BJ (cell line): ENCODE measurements around the gene NAV2. TPM values are rescaled to one million over a fixed set of nuclear protein-coding genes. Genes with fewer than 3 reads are reported as not detected.

ENCODE experiments used
- CTCF ChIA-PET: fragments of 350-600 bp; formaldehyde crosslinking; extraction: SDS; loops from one replicate; lab custom pipeline; 2021; ENCODE audit warnings: antibody characterized with exemption, inconsistent platforms; lab: Yijun Ruan, JAX
- POLR2A ChIA-PET: fragments of 300-600 bp; sonication (Branson Sonifier 250); formaldehyde crosslinking; extraction: SDS; loops from one replicate; lab custom pipeline; 2021; ENCODE audit warnings: antibody characterized with exemption; lab: Charles Lee
- DNase-seq: peaks from one replicate; pipeline ENCODE4 v3.0.0-alpha.2; 2011; ENCODE audit warnings: low read depth
- H3K27me3 ChIP-seq: 2 replicates; pipeline ENCODE4 v1.6.0; 2011; ENCODE audit warnings: low read length; ENCODE audit not compliant: control insufficient read depth, insufficient read depth
- H3K36me3 ChIP-seq: 2 replicates; pipeline ENCODE4 v1.5.1; 2011; ENCODE audit warnings: low read length; ENCODE audit not compliant: control insufficient read depth, insufficient read depth
- H3K4me3 ChIP-seq: 2 replicates; pipeline ENCODE4 v1.5.1; 2011; ENCODE audit warnings: low read depth, mild to moderate bottlenecking, control low read depth, low read length
- polyA plus RNA-seq: library from polyadenylated mRNA; depleted of rRNA; stranded (reverse); fragments of >200 nt; gene quantifications from 2 replicates; pipeline ENCODE4 v1.2.3, GENCODE V29; 2011
- TF ChIP-seq, protein P1 (sequence below): IDR thresholded peaks from 2 replicates; pipeline ENCODE4 v1.5.1; 2011; ENCODE audit warnings: low read depth, mild to moderate bottlenecking, control low read depth, inconsistent platforms, low read length, moderate library complexity; ENCODE audit not compliant: insufficient read depth

Gene NAV2
- polyA plus RNA-seq, 1 experiment, result 6.1 TPM

DNA sequence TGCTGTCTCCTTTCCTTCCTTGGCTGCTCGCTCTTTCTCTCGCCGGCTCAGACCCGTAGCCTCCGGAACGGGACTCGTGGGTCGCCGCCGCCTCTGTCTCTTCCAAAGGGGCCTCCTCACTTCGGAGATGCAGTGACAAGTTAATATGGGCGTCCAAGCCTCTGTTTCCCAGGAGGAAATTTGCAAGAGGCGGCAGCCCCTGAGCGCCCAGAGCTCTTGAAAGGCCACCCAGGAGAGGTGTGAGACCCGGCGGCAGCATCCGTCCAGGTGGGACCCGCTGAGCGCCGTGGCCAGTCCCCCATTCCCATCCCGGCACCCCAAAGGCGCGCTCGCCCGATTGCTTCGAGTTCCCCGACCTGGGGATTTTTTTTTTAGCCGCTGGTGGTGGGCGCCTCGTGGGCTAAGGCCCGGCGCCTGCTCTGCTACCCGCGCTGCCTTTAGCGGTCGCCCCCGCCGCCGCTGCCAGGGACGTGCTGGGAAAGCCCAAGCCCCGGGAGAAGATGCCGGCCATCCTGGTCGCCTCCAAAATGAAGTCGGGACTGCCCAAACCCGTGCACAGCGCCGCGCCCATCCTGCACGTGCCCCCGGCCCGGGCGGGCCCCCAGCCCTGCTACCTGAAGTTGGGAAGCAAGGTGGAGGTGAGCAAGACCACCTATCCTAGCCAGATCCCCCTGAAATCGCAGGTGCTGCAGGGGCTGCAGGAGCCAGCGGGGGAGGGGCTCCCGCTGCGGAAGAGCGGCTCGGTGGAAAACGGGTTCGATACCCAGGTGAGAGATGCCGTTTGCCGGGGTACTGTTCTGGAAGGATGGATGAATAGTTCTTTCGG, 772 bp downstream of the NAV2 start:
- Histone ChIP-seq H3K36me3 (no peaks in the 10 kb centered on the region; the same call in 1 of the 2 replicates), H3K4me3 (peak overlapping the region; percentile 78), H3K27me3 (no peaks in the 10 kb centered on the region)
- CTCF ChIA-PET, result interaction anchor here (0.7 to 2.9 kb wide), 4 partner anchors 10 to 149 kb away, joined by 3 to 12 read pairs (median 7); no protein-coding TSS in a partner anchor
- POLR2A ChIA-PET, result no interaction called here
- TF ChIP-seq, protein P1, sequence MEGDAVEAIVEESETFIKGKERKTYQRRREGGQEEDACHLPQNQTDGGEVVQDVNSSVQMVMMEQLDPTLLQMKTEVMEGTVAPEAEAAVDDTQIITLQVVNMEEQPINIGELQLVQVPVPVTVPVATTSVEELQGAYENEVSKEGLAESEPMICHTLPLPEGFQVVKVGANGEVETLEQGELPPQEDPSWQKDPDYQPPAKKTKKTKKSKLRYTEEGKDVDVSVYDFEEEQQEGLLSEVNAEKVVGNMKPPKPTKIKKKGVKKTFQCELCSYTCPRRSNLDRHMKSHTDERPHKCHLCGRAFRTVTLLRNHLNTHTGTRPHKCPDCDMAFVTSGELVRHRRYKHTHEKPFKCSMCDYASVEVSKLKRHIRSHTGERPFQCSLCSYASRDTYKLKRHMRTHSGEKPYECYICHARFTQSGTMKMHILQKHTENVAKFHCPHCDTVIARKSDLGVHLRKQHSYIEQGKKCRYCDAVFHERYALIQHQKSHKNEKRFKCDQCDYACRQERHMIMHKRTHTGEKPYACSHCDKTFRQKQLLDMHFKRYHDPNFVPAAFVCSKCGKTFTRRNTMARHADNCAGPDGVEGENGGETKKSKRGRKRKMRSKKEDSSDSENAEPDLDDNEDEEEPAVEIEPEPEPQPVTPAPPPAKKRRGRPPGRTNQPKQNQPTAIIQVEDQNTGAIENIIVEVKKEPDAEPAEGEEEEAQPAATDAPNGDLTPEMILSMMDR, result no peak
- DNase-seq, result no peak

DNA sequence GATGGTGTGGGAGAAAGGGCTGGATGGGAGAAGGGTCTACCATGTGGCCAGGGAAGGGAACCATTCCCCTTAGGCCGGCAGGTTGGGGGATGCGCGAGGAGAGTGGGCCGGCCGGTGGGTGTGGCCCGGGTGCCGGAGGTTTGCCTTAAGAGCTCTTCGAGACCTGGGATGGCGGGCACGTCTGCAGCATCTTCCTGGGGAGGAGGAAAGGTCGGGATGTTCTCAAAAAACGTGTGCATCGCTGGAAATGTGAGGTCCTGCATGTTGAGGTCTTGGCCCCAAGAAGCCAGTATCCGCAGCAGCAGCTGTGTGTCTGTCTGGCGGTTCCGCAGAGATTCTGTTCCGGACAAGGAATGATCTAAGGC, 1.4 kb downstream of the NAV2 start:
- H3K36me3 ChIP-seq, result no peaks in the 10 kb centered on the region; the same call in 1 of the 2 replicates
- CTCF ChIA-PET, result interaction anchor here (0.6 to 2.9 kb wide), 7 partner anchors 9 to 274 kb away, joined by 3 to 12 read pairs (median 6); no protein-coding TSS in a partner anchor
- no peak for DNase-seq
- POLR2A ChIA-PET, result no interaction called here
- TF ChIP-seq, protein P1, result no peak; the same call in 1 of the 2 replicates
- no peaks in the 10 kb centered on the region for H3K27me3 ChIP-seq
- H3K4me3 ChIP-seq, result peak overlapping the region; percentile 78

DNA sequence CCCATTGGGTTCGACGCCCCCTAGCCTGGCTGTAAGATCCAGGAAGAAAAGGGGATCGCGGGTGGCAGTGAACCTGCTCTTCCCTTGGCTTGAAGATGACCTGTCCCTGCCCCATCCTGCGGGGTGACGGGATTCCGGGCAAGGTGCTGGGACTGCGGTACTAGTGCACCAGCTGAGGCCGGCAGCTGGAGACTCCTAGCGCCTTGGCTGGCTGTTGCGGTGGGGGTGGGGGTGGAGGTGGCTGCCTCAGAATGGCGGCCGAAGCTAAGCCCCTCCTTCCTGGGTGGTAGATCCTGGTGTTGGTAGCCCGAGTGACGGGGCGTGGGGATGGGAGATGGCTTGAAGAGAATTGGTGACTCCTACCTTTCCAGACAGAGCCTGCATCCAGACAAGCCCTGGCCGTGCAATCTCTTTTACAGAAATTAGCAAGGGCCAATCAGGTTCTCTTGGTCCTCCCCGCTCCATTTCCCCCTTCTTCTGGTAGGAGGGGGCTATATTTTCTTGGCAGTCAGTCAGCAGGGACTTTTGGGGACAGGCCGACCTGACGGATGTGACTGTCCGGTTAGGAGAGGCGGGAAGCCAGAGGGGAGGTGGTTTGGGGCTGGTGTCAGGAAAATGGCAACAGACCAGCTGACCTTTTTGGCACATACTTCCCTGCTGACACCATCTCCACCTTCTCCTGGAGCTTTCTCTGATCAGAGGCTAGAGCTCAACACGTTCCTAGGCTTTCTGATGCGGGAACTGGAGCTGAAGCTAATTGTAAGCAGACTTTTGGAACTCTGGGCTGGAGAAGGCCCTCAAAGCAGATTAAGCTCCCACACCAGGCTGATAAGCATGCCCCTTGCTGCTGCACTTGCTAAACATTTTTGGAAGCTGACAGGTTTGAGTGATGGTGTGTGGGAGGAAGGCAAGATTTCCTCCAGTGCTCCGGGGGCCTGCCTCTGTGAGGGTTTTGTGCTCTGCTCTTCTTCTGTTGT, 2.0 kb downstream of the NAV2 start:
- POLR2A ChIA-PET, result no interaction called here
- no peaks in the 10 kb centered on the region for H3K27me3 ChIP-seq
- no peaks in the 10 kb centered on the region; the same call in 1 of the 2 replicates for H3K36me3 ChIP-seq
- TF ChIP-seq, protein P1, result no peak
- H3K4me3 ChIP-seq, result peak overlapping the region; percentile 78
- peak; percentile 19 for DNase-seq
- CTCF ChIA-PET, result interaction anchor here (0.6 to 2.9 kb wide), 10 partner anchors 9 to 381 kb away, joined by 3 to 12 read pairs (median 4); no protein-coding TSS in a partner anchor

DNA sequence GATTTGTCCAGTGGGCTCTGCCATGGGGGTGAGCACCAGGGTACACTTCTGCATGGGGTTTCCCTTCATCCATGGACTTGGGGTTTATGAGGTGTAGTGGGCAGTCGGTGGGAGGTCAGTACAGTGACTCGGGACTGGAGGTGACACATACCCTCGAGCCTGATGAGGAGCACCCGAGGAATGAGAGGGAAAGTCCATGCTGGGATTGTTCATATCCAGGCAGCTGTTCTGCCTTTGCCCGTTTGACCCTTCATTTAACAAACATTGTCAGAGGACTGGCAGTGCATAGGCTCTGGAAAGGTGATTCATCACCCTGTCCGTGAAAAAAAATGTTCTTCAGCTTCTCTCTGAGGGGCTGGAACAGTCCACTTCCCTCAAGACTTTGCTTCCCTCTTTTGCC, 2.7 kb downstream of the NAV2 start:
- H3K27me3 ChIP-seq, result no peaks in the 10 kb centered on the region
- DNase-seq, result peak; percentile 69
- H3K4me3 ChIP-seq, result peak overlapping the region; percentile 78
- CTCF ChIA-PET, result interaction anchor here (1.0 to 2.9 kb wide), 8 partner anchors 8 to 380 kb away, joined by 3 to 12 read pairs (median 6); no protein-coding TSS in a partner anchor
- TF ChIP-seq, protein P1, result no peak
- H3K36me3 ChIP-seq, result no peaks in the 10 kb centered on the region; the same call in 1 of the 2 replicates
- POLR2A ChIA-PET, result no interaction called here
